Measurements from ENCODE around the gene GBX2.

GBX2 gene

GRCh38 chr2:236125541-236125940 is 42.6 kb downstream of the GBX2 start:
- Histone ChIP-seq H3K27ac (replicated peaks) (no peak overlapping the region), H3K27me3 (ENCODE audit: insufficient read depth, poor library complexity, severe bottlenecking) (no peaks in the 10 kb centered on the region), H3K4me3 (replicated peaks; ENCODE audit: insufficient read depth, low read length) (no peak overlapping the region)
- TF ChIP-seq CTCF (IDR thresholded peaks at IDR 0.05; ENCODE audit: insufficient read depth, low read length) (no peak), GABPA (IDR thresholded peaks at IDR 0.05; ENCODE audit: low read depth) (no peak), POLR2AphosphoS5 (IDR thresholded peaks at IDR 0.05; ENCODE audit: low read depth) (no peak), REST (IDR thresholded peaks at IDR 0.05; ENCODE audit: insufficient replicate concordance, low read depth) (no peak), SPI1 (IDR thresholded peaks at IDR 0.05; ENCODE audit: borderline replicate concordance, low read depth) (no peak)
- no peak for DNase-seq (ENCODE audit: low read depth in 1 of 2, low spot score in 1 of 2)

DNA sequence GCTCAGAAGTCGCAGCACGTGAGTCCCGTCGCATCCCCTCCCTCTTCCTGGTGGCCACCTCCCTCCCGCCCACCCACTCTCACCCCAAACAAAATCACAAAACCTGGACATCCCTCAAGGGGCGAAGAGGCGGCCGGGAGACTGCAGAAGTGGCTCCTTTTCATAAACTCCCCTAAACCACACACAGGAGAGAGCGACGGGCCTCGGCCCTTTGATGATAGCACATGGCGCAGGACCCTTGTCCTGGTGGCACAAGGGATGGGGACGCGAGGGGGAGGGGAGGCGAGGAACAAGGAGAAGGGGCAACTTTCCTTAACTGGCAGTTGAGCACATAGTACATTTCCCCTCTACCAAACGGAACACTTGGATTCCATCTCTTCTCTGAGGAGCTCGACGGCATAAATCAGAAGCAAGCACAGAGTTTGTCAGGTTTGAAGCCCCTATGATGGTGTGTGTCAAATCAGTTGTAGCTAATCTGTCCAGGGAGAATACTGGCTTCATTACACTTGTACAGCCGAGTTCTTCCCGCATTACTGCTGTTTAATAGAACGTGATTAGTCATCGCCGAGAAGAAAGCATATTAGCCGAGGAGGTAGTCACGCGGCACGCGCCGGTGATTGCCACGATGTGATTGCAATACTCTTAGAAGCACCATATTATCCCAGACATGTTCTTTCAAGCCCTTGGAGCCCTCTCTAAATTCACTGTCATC is 43.8 kb downstream of the GBX2 start:
- Histone ChIP-seq H3K27me3 (ENCODE audit: insufficient read depth, poor library complexity, severe bottlenecking) (no peaks in the 10 kb centered on the region), H3K4me3 (replicated peaks; ENCODE audit: insufficient read depth, low read length) (no peak overlapping the region), H3K27ac (replicated peaks) (no peak overlapping the region)
- no peak for DNase-seq (ENCODE audit: low read depth in 1 of 2, low spot score in 1 of 2)
- TF ChIP-seq CTCF (IDR thresholded peaks at IDR 0.05; ENCODE audit: insufficient read depth, low read length) = no peak
- no peak for TF ChIP-seq REST (IDR thresholded peaks at IDR 0.05; ENCODE audit: insufficient replicate concordance, low read depth)
- TF ChIP-seq GABPA (IDR thresholded peaks at IDR 0.05; ENCODE audit: low read depth) = no peak
- TF ChIP-seq SPI1 (IDR thresholded peaks at IDR 0.05; ENCODE audit: borderline replicate concordance, low read depth) = no peak
- no peak for TF ChIP-seq POLR2AphosphoS5 (IDR thresholded peaks at IDR 0.05; ENCODE audit: low read depth)

GRCh38 chr2:236123716-236124115 is 44.5 kb downstream of the GBX2 start:
- Histone ChIP-seq H3K27ac (replicated peaks) (no peak overlapping the region), H3K4me3 (replicated peaks; ENCODE audit: insufficient read depth, low read length) (no peak overlapping the region), H3K27me3 (ENCODE audit: insufficient read depth, poor library complexity, severe bottlenecking) (no peaks in the 10 kb centered on the region)
- no peak for TF ChIP-seq GABPA (IDR thresholded peaks at IDR 0.05; ENCODE audit: low read depth)
- no peak for TF ChIP-seq SPI1 (IDR thresholded peaks at IDR 0.05; ENCODE audit: borderline replicate concordance, low read depth)
- no peak for TF ChIP-seq CTCF (IDR thresholded peaks at IDR 0.05; ENCODE audit: insufficient read depth, low read length)
- TF ChIP-seq POLR2AphosphoS5 (IDR thresholded peaks at IDR 0.05; ENCODE audit: low read depth) = no peak
- TF ChIP-seq REST (IDR thresholded peaks at IDR 0.05; ENCODE audit: insufficient replicate concordance, low read depth) = no peak
- DNase-seq (ENCODE audit: low read depth in 1 of 2, low spot score in 1 of 2) = no peak
